Naive B cell (primary cell): ENCODE measurements around the gene PMEL. TPM values are rescaled to one million over a fixed set of nuclear protein-coding genes. Genes with fewer than 3 reads are reported as not detected.

ENCODE experiments used
- ATAC-seq, 2 donors: fragments of 150-1000 bp; cut with Tn5 transposase; 2 replicates each; pipeline ENCODE4 v1.10.0; 2021; ENCODE audit warnings: low read depth in 2 of 2, mild to moderate bottlenecking in 2 of 2, moderate library complexity in 2 of 2
- DNase-seq: peaks from one replicate; pipeline ENCODE4 v3.0.0; 2022
- H3K27ac Mint-ChIP-seq, 6 donors: one replicate each; pipeline ENCODE4 v1.8.0; 2020 to 2022; ENCODE audit warnings: mild to moderate bottlenecking in 6 of 6, mixed read lengths in 6 of 6, moderate library complexity in 5 of 6, inconsistent platforms in 2 of 6
- H3K27me3 Mint-ChIP-seq, 3 donors: one replicate each; pipeline ENCODE4 v1.8.0; 2021 to 2022; ENCODE audit warnings: mixed read lengths in 3 of 3, mild to moderate bottlenecking in 1 of 3
- H3K36me3 Mint-ChIP-seq, 2 donors: one replicate each; pipeline ENCODE4 v1.8.0; 2020 to 2022; ENCODE audit warnings: mixed read lengths in 2 of 2, inconsistent platforms in 1 of 2, mild to moderate bottlenecking in 1 of 2
- H3K4me1 Mint-ChIP-seq, 3 donors: one replicate each; pipeline ENCODE4 v1.8.0; 2020 to 2022; ENCODE audit warnings: mixed read lengths in 3 of 3, inconsistent platforms in 1 of 3, mild to moderate bottlenecking in 1 of 3, moderate library complexity in 1 of 3
- H3K4me3 Mint-ChIP-seq, 8 donors: one replicate each; pipeline ENCODE4 v1.8.0; 2020 to 2022; ENCODE audit warnings: mild to moderate bottlenecking in 8 of 8, mixed read lengths in 8 of 8, moderate library complexity in 8 of 8, inconsistent platforms in 2 of 8
- H3K9me3 Mint-ChIP-seq, 7 donors: one replicate each; pipeline ENCODE4 v1.8.0; 2020 to 2022; ENCODE audit warnings: mixed read lengths in 7 of 7, mild to moderate bottlenecking in 5 of 7, inconsistent platforms in 2 of 7, moderate library complexity in 1 of 7
- polyA plus RNA-seq, 6 donors: library from polyadenylated mRNA; unstranded; fragments of 300-500 nt; fragmentation: Illumina TruSeq; gene quantifications; one replicate each; pipeline ENCODE4 v1.2.3, GENCODE V29; 2021; ENCODE audit warnings: low read depth in 6 of 6

Gene PMEL
- polyA plus RNA-seq, 6 donors from 2014 or later, result 0.38 TPM; not detected in 5

- ATAC-seq (peak; percentile 3 to 6), DNase-seq (no peak)
- Mint-ChIP-seq H3K36me3 (peaks cover 0 to 4% of the 10 kb centered on the region in 2 donors), H3K27ac (no peak overlapping the region), H3K4me3 (no peak overlapping the region), H3K4me1 (peaks cover 20 to 26% (median 21%) of the 10 kb centered on the region in 3 donors), H3K9me3 (no peaks in the 10 kb centered on the region), H3K27me3 (no peaks in the 10 kb centered on the region)
These were observed 8.5 kb upstream of the PMEL start for GRCh38 chr12:55974308-55974730.

DNA sequence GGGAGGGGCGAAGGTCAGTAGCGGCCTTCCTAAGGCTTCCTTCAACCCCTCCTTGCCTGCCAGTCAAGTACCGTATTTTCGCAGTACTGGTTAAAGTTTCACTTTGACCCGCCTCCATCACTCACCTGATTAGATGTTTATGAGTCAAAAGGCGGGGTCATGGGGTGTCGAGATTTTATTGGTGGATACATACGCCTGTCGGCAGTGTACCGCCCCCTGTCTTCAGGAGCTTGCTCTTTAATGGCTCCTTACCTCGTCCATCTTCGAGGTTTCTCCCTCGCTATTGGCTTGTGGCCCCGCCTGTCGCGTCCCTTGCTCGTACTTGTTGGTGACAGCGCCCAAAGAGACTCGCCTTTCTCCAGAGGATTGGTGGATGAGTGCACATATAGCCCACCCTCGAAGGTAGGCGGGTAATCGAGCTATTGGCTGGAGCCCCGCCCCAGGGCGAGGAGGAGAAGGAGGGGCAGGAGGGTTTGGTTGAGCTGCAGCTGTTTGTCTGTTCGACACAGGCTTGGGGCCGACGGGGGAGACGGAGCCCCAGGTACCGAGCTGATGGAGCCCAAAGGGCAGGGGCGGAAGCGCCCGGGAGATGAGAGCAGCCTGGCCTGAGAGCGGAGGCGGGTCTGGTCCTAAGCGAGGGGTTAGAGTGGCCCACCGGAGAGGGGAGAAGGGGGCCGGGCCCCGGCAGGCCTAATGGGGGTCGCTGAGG, 7.9 kb upstream of the PMEL start, which contains the start of gene RAB5B:
Gene RAB5B (plus strand): TSS at position 480 of the 709 bp plus-strand sequence. CDS start 12,883 bp downstream, outside the sequence.
- H3K4me3 Mint-ChIP-seq, result no peak within 1 kb of the TSS
- H3K27ac Mint-ChIP-seq, result no peak within 1 kb of the TSS
- H3K9me3 Mint-ChIP-seq, result no peaks in the 10 kb centered on the region
- H3K4me1 Mint-ChIP-seq, result peaks cover 14 to 21% (median 17%) of the 10 kb centered on the region in 3 donors
- H3K27me3 Mint-ChIP-seq, result no peaks in the 10 kb centered on the region
- DNase-seq (peak; percentile 97), ATAC-seq (peak; percentile 86 to 90)
- no peaks in the 10 kb centered on the region for H3K36me3 Mint-ChIP-seq

GRCh38 chr12:55972911-55973598, 7.2 kb upstream of the PMEL start:
- Mint-ChIP-seq H3K4me3 (no peak overlapping the region), H3K4me1 (peaks cover 13 to 18% (median 17%) of the 10 kb centered on the region in 3 donors), H3K27me3 (no peaks in the 10 kb centered on the region), H3K9me3 (no peaks in the 10 kb centered on the region), H3K27ac (no peak overlapping the region), H3K36me3 (no peaks in the 10 kb centered on the region)
- DNase-seq (no peak), ATAC-seq (no peak)

DNA sequence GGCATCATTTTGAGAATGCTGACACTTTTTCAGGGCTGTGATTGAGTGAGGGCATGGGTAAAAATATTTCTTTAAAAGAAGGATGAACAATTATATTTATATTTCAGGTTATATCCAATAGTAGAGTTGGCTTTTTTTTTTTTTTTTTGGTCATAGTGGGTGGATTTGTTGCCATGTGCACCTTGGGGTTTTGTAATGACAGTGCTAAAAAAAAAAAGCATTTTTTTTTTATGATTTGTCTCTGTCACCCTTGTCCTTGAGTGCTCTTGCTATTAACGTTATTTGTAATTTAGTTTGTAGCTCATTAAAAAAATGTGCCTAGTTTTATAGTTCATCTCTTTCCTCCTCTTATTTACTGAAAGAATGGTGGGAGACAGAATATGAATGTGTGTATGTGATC, 6.6 kb upstream of the PMEL start:
- DNase-seq (no peak), ATAC-seq (no peak)
- Mint-ChIP-seq H3K4me1 (peaks cover 15 to 24% (median 19%) of the 10 kb centered on the region in 3 donors), H3K27ac (peak overlapping the region in 3 of 6 donors; percentile 10 to 84 (median 67)), H3K4me3 (peak overlapping the region in 1 of 8 donors; percentile 29), H3K36me3 (no peaks in the 10 kb centered on the region), H3K9me3 (no peaks in the 10 kb centered on the region), H3K27me3 (no peaks in the 10 kb centered on the region)

DNA sequence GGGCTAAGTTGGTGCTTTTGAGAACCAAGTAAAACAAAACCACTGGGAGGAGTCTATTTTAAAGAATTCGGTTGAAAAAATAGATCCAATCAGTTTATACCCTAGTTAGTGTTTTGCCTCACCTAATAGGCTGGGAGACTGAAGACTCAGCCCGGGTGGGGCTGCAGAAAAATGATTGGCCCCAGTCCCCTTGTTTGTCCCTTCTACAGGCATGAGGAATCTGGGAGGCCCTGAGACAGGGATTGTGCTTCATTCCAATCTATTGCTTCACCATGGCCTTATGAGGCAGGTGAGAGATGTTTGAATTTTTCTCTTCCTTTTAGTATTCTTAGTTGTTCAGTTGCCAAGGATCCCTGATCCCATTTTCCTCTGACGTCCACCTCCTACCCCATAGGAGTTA, 6.2 kb upstream of the PMEL start:
- no peaks in the 10 kb centered on the region for H3K27me3 Mint-ChIP-seq
- peak overlapping the region in 1 of 8 donors; percentile 29 for H3K4me3 Mint-ChIP-seq
- H3K9me3 Mint-ChIP-seq, result no peaks in the 10 kb centered on the region
- H3K36me3 Mint-ChIP-seq, result no peaks in the 10 kb centered on the region
- peaks cover 19 to 25% (median 20%) of the 10 kb centered on the region in 3 donors for H3K4me1 Mint-ChIP-seq
- DNase-seq, result no peak
- peak overlapping the region in 3 of 6 donors; percentile 10 to 84 (median 67) for H3K27ac Mint-ChIP-seq
- no peak for ATAC-seq

- Mint-ChIP-seq H3K4me3 (no peak overlapping the region), H3K4me1 (peaks cover 24 to 29% (median 25%) of the 10 kb centered on the region in 3 donors), H3K27me3 (no peaks in the 10 kb centered on the region), H3K27ac (peak overlapping the region in 1 of 6 donors; percentile 16), H3K36me3 (no peaks in the 10 kb centered on the region), H3K9me3 (no peaks in the 10 kb centered on the region)
- no peak for ATAC-seq
- DNase-seq, result no peak
These were observed 4.9 kb upstream of the PMEL start for GRCh38 chr12:55970775-55971174.

GRCh38 chr12:55969356-55969755, 3.5 kb upstream of the PMEL start:
- Mint-ChIP-seq H3K4me1 (peaks cover 29 to 36% (median 30%) of the 10 kb centered on the region in 3 donors), H3K27me3 (no peaks in the 10 kb centered on the region), H3K27ac (no peak overlapping the region), H3K36me3 (no peaks in the 10 kb centered on the region), H3K9me3 (no peaks in the 10 kb centered on the region), H3K4me3 (peak overlapping the region in 1 of 8 donors; percentile 93)
- no peak for DNase-seq
- ATAC-seq, result no peak

DNA sequence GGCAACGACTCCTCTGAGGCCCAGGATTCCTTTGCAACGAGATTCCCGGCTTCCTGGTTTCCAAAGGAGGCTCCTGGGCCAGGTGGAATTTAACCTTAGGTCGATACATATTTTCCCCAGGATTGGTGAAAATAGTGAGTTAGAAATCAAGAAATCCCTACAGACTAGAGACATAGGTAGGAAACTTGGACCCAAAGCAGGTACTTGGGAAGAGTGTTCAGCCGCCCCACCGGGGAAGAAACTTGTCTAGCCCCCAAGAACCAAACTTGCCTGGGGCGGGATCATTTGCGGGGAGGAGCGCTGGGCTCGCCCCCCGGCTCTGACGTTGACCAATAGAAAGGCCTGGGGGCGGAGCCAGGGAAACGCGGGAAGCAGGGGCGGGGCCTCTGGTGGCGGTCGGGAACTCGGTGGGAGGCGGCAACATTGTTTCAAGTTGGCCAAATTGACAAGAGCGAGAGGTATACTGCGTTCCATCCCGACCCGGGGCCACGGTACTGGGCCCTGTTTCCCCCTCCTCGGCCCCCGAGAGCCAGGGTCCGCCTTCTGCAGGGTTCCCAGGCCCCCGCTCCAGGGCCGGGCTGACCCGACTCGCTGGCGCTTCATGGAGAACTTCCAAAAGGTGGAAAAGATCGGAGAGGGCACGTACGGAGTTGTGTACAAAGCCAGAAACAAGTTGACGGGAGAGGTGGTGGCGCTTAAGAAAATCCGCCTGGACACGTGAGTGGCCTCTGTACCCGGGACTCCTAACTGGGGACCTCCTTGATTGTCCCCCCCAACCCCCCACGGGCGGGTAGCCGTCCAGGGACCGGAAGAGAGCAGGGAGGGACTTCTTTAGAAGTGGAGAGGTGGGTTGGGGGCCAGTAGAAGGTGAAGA, 803 bp upstream of the PMEL start, which contains the start of gene CDK2:
Gene CDK2 (plus strand): TSS at position 423 of the 874 bp plus-strand sequence. CDS start 179 bp downstream, at position 602.
- Mint-ChIP-seq H3K27ac (peak within 1 kb of the TSS; percentile 82 to 92 (median 90)), H3K4me1 (peaks cover 29 to 31% (median 30%) of the 10 kb centered on the region in 3 donors), H3K36me3 (no peaks in the 10 kb centered on the region), H3K4me3 (peak within 1 kb of the TSS; percentile 92 to 97 (median 94)), H3K27me3 (no peaks in the 10 kb centered on the region), H3K9me3 (no peaks in the 10 kb centered on the region)
- ATAC-seq, result peak; percentile 96 to 98
- peak; percentile 83 for DNase-seq

DNA sequence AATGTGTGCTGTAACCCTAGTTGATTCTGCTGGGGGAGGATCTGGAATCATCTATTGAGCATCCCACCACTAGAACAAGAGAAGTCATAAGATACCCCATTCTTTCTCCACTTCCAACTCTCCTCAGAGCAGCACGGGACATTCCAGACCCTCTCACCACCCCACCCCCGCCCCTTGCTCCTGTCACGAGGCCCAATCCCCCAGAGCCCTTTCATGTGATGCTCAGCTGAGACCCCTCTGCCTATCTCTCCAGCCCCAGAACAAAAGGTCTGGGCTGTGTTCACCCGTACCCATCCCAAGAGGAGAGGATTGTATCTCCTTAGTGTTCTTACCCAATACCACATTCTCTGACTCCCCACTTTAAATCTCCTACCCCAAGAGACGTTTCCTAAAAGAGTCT, 602 bp downstream of the PMEL start:
- Mint-ChIP-seq H3K4me3 (peak overlapping the region; percentile 29 to 97 (median 94)), H3K4me1 (peaks cover 29 to 31% (median 30%) of the 10 kb centered on the region in 3 donors), H3K36me3 (no peaks in the 10 kb centered on the region), H3K27me3 (no peaks in the 10 kb centered on the region), H3K9me3 (no peaks in the 10 kb centered on the region), H3K27ac (peak overlapping the region in 2 of 6 donors; percentile 44 to 69)
- ATAC-seq (no peak), DNase-seq (no peak)

- Mint-ChIP-seq H3K27ac (no peak overlapping the region), H3K4me3 (peak overlapping the region in 1 of 8 donors; percentile 30), H3K27me3 (no peaks in the 10 kb centered on the region), H3K9me3 (no peaks in the 10 kb centered on the region), H3K36me3 (no peaks in the 10 kb centered on the region), H3K4me1 (peaks cover 29 to 31% (median 30%) of the 10 kb centered on the region in 3 donors)
- ATAC-seq, result no peak
- no peak for DNase-seq
These were observed 2.1 kb downstream of the PMEL start for GRCh38 chr12:55963760-55964159.

DNA sequence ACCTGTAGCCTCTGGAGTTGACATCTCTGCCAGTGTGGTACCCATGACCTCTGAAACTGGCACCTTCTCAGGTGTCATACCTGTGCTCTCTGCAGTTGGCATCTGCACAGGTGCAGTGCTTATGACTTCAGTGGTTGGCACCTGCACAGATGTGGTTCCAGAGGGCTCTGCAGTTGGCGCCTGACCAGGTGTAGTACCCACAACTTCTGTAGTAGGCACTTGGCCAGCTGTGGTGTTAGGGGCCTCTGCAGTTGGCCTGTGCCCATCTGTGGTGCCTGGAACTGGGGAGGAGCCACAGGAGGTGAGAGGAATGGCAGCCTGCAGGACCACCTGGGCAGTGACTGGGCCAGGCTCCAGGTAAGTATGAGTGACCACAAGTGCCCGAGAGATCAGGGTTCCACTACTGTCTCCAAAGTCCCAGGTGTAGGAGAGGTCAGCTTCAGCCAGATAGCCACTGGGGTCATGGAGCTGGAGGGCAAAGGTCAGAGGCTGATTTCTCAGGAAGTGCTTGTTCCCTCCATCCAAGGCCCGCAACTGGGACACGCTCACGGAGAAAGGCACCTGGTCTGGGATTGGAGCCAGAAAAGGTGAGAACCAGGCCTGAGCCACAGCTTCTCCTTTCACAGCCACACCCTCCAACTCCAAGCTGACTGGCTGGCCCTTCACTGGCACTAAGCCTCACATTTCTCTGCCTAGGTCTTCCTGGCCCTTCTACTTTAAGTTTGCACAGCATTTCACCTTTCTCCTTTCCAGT, 8.6 kb downstream of the PMEL start:
- Mint-ChIP-seq H3K27ac (peak overlapping the region in 3 of 6 donors; percentile 39 to 88 (median 70)), H3K36me3 (peaks cover 0 to 5% of the 10 kb centered on the region in 2 donors), H3K4me1 (peaks cover 4 to 9% (median 5%) of the 10 kb centered on the region in 3 donors), H3K9me3 (no peaks in the 10 kb centered on the region), H3K27me3 (no peaks in the 10 kb centered on the region), H3K4me3 (no peak overlapping the region)
- ATAC-seq (no peak), DNase-seq (no peak)

DNA sequence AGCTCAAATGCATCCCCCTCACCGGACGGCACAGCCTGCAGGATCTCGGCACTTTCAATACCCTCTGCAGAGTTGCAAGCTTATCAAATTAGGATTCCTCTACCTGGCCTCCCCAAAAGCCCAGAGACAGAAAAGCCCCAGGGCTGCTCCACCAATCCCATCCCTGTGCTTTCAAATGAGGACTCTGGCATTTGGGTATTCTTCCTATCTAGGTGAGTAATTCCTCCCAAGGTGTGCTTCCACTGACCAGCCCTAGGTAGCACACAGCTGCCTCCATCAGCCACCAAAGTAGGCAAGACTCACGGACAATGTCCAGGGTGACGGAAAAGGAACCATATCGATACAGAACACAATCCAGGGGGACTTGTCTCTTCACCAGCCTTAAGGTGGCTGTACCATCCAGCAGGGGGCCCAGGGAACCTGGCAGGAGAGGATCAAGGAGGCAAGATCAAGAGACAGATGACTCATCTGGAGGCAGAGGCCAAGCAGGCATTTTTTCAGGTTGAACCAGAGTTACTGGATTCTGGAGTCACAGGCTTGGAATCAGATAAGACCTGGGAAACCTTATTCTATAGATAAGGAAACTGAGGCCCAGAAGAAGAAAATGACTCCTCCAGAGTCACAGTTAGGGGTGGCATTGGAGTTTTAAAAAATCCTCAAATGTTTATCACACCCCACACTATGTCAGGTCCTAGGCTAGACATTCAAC, 9.9 kb downstream of the PMEL start:
- peaks cover 0 to 18% of the 10 kb centered on the region in 2 donors for H3K36me3 Mint-ChIP-seq
- H3K27me3 Mint-ChIP-seq, result no peaks in the 10 kb centered on the region
- ATAC-seq, result peak in 1 of 2 donors; percentile 30
- no peak for DNase-seq
- peak overlapping the region in 1 of 8 donors; percentile 48 for H3K4me3 Mint-ChIP-seq
- peaks cover 4 to 14% (median 10%) of the 10 kb centered on the region in 3 donors for H3K4me1 Mint-ChIP-seq
- H3K27ac Mint-ChIP-seq, result peak overlapping the region in 4 of 6 donors; percentile 33 to 85 (median 61)
- no peaks in the 10 kb centered on the region for H3K9me3 Mint-ChIP-seq
